Measurements from ENCODE around the gene CCNH.

CCNH gene

DNA sequence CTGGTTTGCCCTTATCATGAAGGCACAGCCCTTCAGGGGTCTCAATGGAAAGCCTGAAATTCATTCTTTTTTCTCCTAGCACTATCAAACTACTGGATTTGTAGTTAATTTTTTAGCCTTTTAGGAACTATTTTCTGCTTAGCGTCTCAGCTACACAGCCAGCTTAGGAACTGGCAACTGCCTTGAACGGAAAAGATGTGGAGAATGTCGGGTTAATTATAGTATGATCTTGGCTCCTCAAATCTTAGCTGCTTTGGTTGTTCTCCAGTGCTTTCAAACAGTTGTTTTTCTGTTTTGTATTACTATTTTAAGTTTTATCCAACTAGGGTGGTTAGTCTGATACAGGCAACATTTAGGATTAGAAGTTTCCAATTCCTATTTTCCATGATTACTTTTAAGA is 44.1 kb downstream of the CCNH start:
- TF ChIP-seq FOXP2 (optimal IDR thresholded peaks at IDR 0.05; ENCODE audit: borderline replicate concordance, extremely low read depth, extremely low read length, insufficient read depth), result no peak
- TF ChIP-seq TAF1 (IDR thresholded peaks at IDR 0.05; ENCODE audit: borderline replicate concordance, insufficient read depth, low read length), result no peak
- no peak for TF ChIP-seq REST (IDR thresholded peaks at IDR 0.05; ENCODE audit: insufficient read depth in 1 of 2, low read depth in 2 of 2, low read length in 2 of 2)
- TF ChIP-seq SIN3A (IDR thresholded peaks at IDR 0.05; ENCODE audit: borderline replicate concordance, insufficient read depth, low read length), result no peak
- TF ChIP-seq POLR2AphosphoS5 (IDR thresholded peaks at IDR 0.05; ENCODE audit: low read depth, low read length), result no peak

GRCh38 chr5:87367243-87367642 is 45.5 kb downstream of the CCNH start:
- no peak for TF ChIP-seq TAF1 (IDR thresholded peaks at IDR 0.05; ENCODE audit: borderline replicate concordance, insufficient read depth, low read length)
- no peak for TF ChIP-seq POLR2AphosphoS5 (IDR thresholded peaks at IDR 0.05; ENCODE audit: low read depth, low read length)
- no peak for TF ChIP-seq FOXP2 (optimal IDR thresholded peaks at IDR 0.05; ENCODE audit: borderline replicate concordance, extremely low read depth, extremely low read length, insufficient read depth)
- TF ChIP-seq REST (IDR thresholded peaks at IDR 0.05; ENCODE audit: insufficient read depth in 1 of 2, low read depth in 2 of 2, low read length in 2 of 2), result no peak
- TF ChIP-seq SIN3A (IDR thresholded peaks at IDR 0.05; ENCODE audit: borderline replicate concordance, insufficient read depth, low read length), result no peak

- no peak for TF ChIP-seq REST (IDR thresholded peaks at IDR 0.05; ENCODE audit: insufficient read depth in 1 of 2, low read depth in 2 of 2, low read length in 2 of 2)
- TF ChIP-seq SIN3A (IDR thresholded peaks at IDR 0.05; ENCODE audit: borderline replicate concordance, insufficient read depth, low read length), result no peak
- TF ChIP-seq TAF1 (IDR thresholded peaks at IDR 0.05; ENCODE audit: borderline replicate concordance, insufficient read depth, low read length), result no peak
- TF ChIP-seq FOXP2 (optimal IDR thresholded peaks at IDR 0.05; ENCODE audit: borderline replicate concordance, extremely low read depth, extremely low read length, insufficient read depth), result no peak
- TF ChIP-seq POLR2AphosphoS5 (IDR thresholded peaks at IDR 0.05; ENCODE audit: low read depth, low read length), result no peak
These were observed 51.1 kb downstream of the CCNH start for GRCh38 chr5:87361536-87362213.

- TF ChIP-seq POLR2AphosphoS5 (IDR thresholded peaks at IDR 0.05; ENCODE audit: low read depth, low read length) (no peak), TAF1 (IDR thresholded peaks at IDR 0.05; ENCODE audit: borderline replicate concordance, insufficient read depth, low read length) (no peak), FOXP2 (optimal IDR thresholded peaks at IDR 0.05; ENCODE audit: borderline replicate concordance, extremely low read depth, extremely low read length, insufficient read depth) (no peak), REST (IDR thresholded peaks at IDR 0.05; ENCODE audit: insufficient read depth in 1 of 2, low read depth in 2 of 2, low read length in 2 of 2) (no peak), SIN3A (IDR thresholded peaks at IDR 0.05; ENCODE audit: borderline replicate concordance, insufficient read depth, low read length) (no peak)
These were observed 51.7 kb downstream of the CCNH start for GRCh38 chr5:87361031-87361445.

Measured in PFSK-1 (cell line).